Spleen (tissue), 7 donors: ENCODE data around the gene CDC42BPA.

Experiments used
- POLR2A ChIP-seq, 3 donors: fragments of 450-650 bp; IDR thresholded peaks; one replicate each; pipeline ENCODE4 v1.5.1; 2017; ENCODE audit warnings: antibody characterized with exemption in 3 of 3, mild to moderate bottlenecking in 1 of 3
- TF ChIP-seq, protein P1 (sequence below), 11 experiments: fragments of 200-600 bp in 7 of 11; fragments of 450-650 bp in 4 of 11; sonication (generic) in 4 of 11; IDR thresholded peaks in 8 of 11; conservative IDR thresholded peaks in 3 of 11; 1 replicate in 7 of 11; 2 replicates in 4 of 11; pipeline versions ENCODE4 v1.4.0 to v1.8.0; 2016 to 2021; ENCODE audit warnings: antibody characterized with exemption in 11 of 11, inconsistent platforms in 4 of 11, mild to moderate bottlenecking in 1 of 11
- donor health status: DM: no; HTN: no; CAD: no; lungs with moderate emphysema.
- donor health status: DM: no; HTN: no; CAD: no.
- donor health status: DM: no; HTN: no; CAD: no.

DNA sequence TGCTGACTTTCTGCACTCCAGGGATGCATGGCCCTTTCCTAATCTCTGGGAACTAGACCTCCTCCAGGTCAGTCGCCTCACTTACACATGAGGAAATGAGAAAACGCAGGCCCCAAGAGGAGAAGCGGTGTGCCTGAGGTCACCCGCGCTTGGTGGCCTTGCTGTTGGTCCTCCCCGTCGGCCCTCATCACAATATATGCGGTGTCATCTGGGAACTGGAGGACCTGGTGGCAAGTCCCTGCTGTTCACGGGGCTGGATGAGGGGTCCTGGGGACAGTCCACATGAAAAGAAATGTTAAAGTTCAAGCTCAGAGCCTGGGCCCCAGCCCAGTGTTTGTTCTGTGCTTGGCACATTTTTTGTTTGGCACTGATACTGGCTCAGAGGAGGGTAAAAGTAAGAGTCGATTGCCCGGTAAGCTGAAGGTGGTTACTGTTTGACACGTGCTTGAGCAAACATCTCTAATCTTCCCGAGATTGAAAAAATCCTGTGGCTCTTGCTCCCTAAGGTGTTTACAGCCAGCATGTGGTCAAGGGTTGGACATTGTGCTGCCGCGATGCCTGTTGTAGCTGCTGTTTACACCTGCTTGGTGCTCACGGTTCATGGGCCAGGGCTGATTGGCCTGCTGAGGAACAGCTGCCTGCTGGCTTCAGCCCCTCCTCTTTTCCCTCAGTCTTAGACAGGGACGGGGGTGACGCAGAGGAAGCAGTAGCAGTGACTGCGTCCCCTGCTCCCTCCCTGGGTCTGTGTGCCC lies 373.0 kb downstream of the CDC42BPA start:
- TF ChIP-seq, protein P1, sequence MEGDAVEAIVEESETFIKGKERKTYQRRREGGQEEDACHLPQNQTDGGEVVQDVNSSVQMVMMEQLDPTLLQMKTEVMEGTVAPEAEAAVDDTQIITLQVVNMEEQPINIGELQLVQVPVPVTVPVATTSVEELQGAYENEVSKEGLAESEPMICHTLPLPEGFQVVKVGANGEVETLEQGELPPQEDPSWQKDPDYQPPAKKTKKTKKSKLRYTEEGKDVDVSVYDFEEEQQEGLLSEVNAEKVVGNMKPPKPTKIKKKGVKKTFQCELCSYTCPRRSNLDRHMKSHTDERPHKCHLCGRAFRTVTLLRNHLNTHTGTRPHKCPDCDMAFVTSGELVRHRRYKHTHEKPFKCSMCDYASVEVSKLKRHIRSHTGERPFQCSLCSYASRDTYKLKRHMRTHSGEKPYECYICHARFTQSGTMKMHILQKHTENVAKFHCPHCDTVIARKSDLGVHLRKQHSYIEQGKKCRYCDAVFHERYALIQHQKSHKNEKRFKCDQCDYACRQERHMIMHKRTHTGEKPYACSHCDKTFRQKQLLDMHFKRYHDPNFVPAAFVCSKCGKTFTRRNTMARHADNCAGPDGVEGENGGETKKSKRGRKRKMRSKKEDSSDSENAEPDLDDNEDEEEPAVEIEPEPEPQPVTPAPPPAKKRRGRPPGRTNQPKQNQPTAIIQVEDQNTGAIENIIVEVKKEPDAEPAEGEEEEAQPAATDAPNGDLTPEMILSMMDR (IDR thresholded peaks at IDR 0.05 in 8 of 11, conservative IDR thresholded peaks at IDR 0.05 in 3 of 11): no peak
- TF ChIP-seq POLR2A (IDR thresholded peaks at IDR 0.05): no peak
